K562 (cell line): Measurements from ENCODE around the gene KLHL28. TPM values are rescaled to one million over a fixed set of nuclear protein-coding genes. Genes with fewer than 3 reads are reported as not detected.

Source experiments
- BCOR ChIP-seq: fragments of 450-650 bp; IDR thresholded peaks from 2 replicates; pipeline ENCODE4 v1.6.1; 2016
- BDP1 ChIP-seq: IDR thresholded peaks from 3 replicates; pipeline ENCODE4 v1.6.1; 2011; ENCODE audit not compliant: insufficient read length, insufficient read depth
- CSDE1 ChIP-seq, 2 experiments: fragments of 450-650 bp; IDR thresholded peaks; 2 replicates each; pipeline ENCODE4 v1.6.1; 2016; ENCODE audit warnings: mild to moderate bottlenecking in 1 of 2
- E2F1 ChIP-seq: sonication (generic); formaldehyde crosslinking; IDR thresholded peaks from 2 replicates; pipeline ENCODE4 v1.8.1; 2023; ENCODE audit warnings: mild to moderate bottlenecking, missing genetic modification reagents, moderate library complexity
- E2F6 ChIP-seq, 2 experiments: IDR thresholded peaks; 2 replicates each; pipeline ENCODE4 v1.6.1; 2011; ENCODE audit warnings: borderline replicate concordance in 1 of 2, control low read depth in 1 of 2, low read depth in 1 of 2, low read length in 1 of 2, mild to moderate bottlenecking in 1 of 2, mixed read lengths in 1 of 2, moderate library complexity in 1 of 2; ENCODE audit not compliant: insufficient read depth in 1 of 2, insufficient read length in 1 of 2, poor library complexity in 1 of 2, severe bottlenecking in 1 of 2; ENCODE audit errors: extremely low read depth in 1 of 2
- ETV1 ChIP-seq: fragments of 450-650 bp; conservative IDR thresholded peaks from 2 replicates; pipeline ENCODE4 v1.6.1; 2016; ENCODE audit warnings: missing genetic modification characterization, control low read depth, low read depth, missing compliant biosample characterization
- GATAD2B ChIP-seq: fragments of 450-650 bp; IDR thresholded peaks from 2 replicates; pipeline ENCODE4 v1.6.1; 2017; ENCODE audit warnings: mild to moderate bottlenecking, borderline replicate concordance
- GTF2B ChIP-seq: IDR thresholded peaks from 2 replicates; pipeline ENCODE4 v1.6.1; 2011; ENCODE audit not compliant: insufficient read length; ENCODE audit errors: extremely low read depth
- MYC ChIP-seq, 2 experiments: fragments of 250-450 bp in 1 of 2; sonication (Bioruptor Pico) in 1 of 2; IDR thresholded peaks; 2 replicates each; pipeline versions ENCODE4 v1.5.1 to v1.6.1; 2012 to 2021; ENCODE audit warnings: low read depth in 2 of 2, borderline replicate concordance in 1 of 2, improper control_type of control experiment in 1 of 2, low read length in 1 of 2, mild to moderate bottlenecking in 1 of 2, moderate library complexity in 1 of 2
- PRPF4 ChIP-seq: fragments of 200-400 bp; formaldehyde crosslinking; IDR thresholded peaks from one replicate; pipeline ENCODE4 v1.6.1; 2017; ENCODE audit warnings: low read length, low read depth, mild to moderate bottlenecking; ENCODE audit not compliant: insufficient read depth, poor library complexity, severe bottlenecking
- SIN3A ChIP-seq, 2 experiments: fragments of 150-350 bp in 1 of 2; IDR thresholded peaks; 2 replicates each; pipeline ENCODE4 v1.6.1; 2011 to 2016; ENCODE audit warnings: borderline replicate concordance in 2 of 2, low read depth in 2 of 2, low read length in 2 of 2, mild to moderate bottlenecking in 2 of 2, moderate library complexity in 2 of 2; ENCODE audit not compliant: control insufficient read depth in 1 of 2
- TAF15 ChIP-seq: fragments of 200-400 bp; formaldehyde crosslinking; IDR thresholded peaks from 2 replicates; pipeline ENCODE4 v1.6.1; 2017; ENCODE audit warnings: mild to moderate bottlenecking, low read depth, low read length, moderate library complexity
- XRCC4 ChIP-seq: IDR thresholded peaks from one replicate; pipeline ENCODE4 v1.6.1; 2011; ENCODE audit not compliant: insufficient read depth, insufficient read length; ENCODE audit errors: extremely low read depth
- polyA plus RNA-seq, 8 experiments: library from polyadenylated mRNA; depleted of rRNA in 4 of 8; stranded (reverse) in 5 of 8; unstranded in 3 of 8; fragments of >200 nt; fragmentation: Nextera tagmentation in 2 of 8; fragmentation: Illumina TruSeq in 1 of 8; extraction: Ambion mirVana in 2 of 8; extraction: Trizol in 1 of 8; gene quantifications; 2 replicates each; pipeline versions ENCODE4 v1.2.1 to v1.2.3, GENCODE V29; 2011 to 2014; ENCODE audit warnings: inconsistent platforms in 1 of 8, missing spikeins in 1 of 8
- total RNA-seq, 7 experiments: library from RNA; depleted of rRNA in 6 of 7; stranded (reverse); fragments of >200 nt in 6 of 7; fragmentation: Illumina TruSeq in 2 of 7; extraction: Trizol in 2 of 7; gene quantifications; 2 replicates each; pipeline versions ENCODE4 v1.2.1 to v1.2.3, GENCODE V29; 2011 to 2021; ENCODE audit warnings: low replicate concordance in 1 of 7

KLHL28 gene
- total and polyA plus RNA-seq, 9 of the 15 experiments (the other 6 are each of a cell fraction or from before 2014, with no cell fraction given) = 1.1 to 7.5 (median 4.7) TPM

- TF ChIP-seq XRCC4 (no peak), MYC (IDR thresholded peaks at IDR 0.05; ENCODE audit: low read depth, low read length) (0 out of 2 replicates have a peak, but pooled peaks have one; percentile 57), MYC (CRISPR knock-in tag; IDR thresholded peaks at IDR 0.05; ENCODE audit: borderline replicate concordance, low read depth) (no peak), PRPF4 (no peak), E2F6 (IDR thresholded peaks at IDR 0.05; ENCODE audit: borderline replicate concordance in 1 of 2, extremely low read depth in 1 of 2, insufficient read depth in 1 of 2, insufficient read length in 1 of 2, low read depth in 1 of 2, low read length in 1 of 2, poor library complexity in 1 of 2, severe bottlenecking in 1 of 2) (peak; percentile 40 to 85), GATAD2B (0 out of 2 replicates have a peak, but pooled peaks have one; percentile 3), CSDE1 (IDR thresholded peaks at IDR 0.05) (no peak), GTF2B (no peak), SIN3A (IDR thresholded peaks at IDR 0.05; ENCODE audit: borderline replicate concordance in 2 of 2, control insufficient read depth in 1 of 2, low read depth in 2 of 2, low read length in 2 of 2) (no peak), ETV1 (tag) (no peak), E2F1 (CRISPR knock-in tag) (no peak), TAF15 (no peak), BDP1 (no peak), BCOR (no peak)
These were observed 63.9 kb downstream of the KLHL28 start (continued) for GRCh38 chr14:44897845-44898151.
